GM04503 (cell line): Measurements from ENCODE around the gene DLG4.
"Not testable (repeated sequence)": the region's sequence is repeated elsewhere in the genome, so short reads cannot be mapped to it uniquely, and the experiment has no call there.

Source experiments
- DNase-seq: peaks from one replicate; pipeline ENCODE4 v3.0.0-alpha.2; 2012; ENCODE audit warnings: low read depth

Gene DLG4

GRCh38 chr17:7183433-7184090 is 36.1 kb downstream of the DLG4 start:
- DNase-seq = no peak

- not testable (repeated sequence) for DNase-seq
These were observed 37.5 kb downstream of the DLG4 start for GRCh38 chr17:7182101-7182500.

DNA sequence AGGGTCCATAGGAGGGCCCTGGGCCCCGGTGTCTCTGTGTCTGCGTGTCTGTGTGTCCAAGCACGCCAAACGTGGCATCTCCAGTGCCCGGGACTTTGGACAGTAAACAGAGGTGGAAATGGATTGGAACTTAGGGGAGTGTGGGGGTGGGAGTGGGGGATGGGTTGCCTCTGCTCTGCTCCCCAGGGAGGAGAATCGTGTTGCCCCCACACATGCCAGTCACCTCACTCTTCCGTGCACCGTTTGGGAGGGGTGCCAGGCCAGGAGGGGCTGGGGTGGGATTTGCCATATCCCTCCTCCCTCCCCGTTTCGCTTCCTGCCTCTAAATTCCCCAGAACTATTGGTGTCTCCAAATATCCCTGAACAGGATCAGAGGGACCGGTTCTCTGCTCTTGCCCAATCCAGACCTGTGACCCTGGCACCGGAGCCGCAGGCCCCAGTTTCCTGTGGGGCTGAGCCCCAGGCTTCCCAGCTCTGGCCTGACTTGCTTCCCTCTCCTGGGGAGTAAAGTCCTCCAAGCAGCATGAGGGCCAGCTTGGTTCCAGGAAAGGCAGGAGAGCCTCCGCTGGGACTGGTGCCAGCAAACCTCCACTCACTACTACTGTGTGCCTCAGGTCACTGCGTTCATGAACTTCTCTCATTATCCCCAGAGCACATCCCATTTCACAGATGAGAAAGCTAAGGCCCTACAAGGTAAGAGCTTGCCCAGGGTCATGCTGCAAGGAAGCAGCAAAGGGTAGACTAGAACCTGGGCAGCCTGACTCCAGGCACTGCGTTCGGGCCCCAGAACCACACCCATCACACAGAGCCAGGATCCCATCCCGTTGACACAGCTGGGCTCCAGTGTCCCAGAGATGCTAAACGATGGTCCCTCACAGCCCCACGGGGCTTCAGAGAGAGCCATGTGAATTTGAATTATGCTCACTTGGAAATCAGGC is 40.0 kb downstream of the DLG4 start, which contains the start of gene ASGR1:
Gene ASGR1, minus strand, starts transcription at position 54 of the 938 bp plus-strand sequence. CDS start 807 bp downstream, outside the sequence.
- DNase-seq = no peak

DNA sequence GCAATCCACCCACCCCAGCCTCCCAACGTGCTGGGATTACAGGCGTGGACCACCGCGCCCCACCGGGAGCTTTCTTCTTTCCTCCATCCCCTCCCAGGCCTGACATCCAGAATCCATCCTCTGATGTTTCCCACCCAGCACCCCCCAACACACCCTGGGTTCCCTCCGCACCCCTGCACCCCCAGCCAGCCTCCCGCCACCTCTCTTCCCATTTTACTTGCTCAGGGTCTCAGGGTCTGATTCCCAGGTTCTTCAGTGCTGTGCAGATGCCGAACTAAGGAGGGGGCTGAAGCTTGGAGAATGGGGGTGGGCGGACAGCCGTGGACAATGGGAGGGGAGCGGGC is 40.7 kb downstream of the DLG4 start:
- DNase-seq = no peak

DNA sequence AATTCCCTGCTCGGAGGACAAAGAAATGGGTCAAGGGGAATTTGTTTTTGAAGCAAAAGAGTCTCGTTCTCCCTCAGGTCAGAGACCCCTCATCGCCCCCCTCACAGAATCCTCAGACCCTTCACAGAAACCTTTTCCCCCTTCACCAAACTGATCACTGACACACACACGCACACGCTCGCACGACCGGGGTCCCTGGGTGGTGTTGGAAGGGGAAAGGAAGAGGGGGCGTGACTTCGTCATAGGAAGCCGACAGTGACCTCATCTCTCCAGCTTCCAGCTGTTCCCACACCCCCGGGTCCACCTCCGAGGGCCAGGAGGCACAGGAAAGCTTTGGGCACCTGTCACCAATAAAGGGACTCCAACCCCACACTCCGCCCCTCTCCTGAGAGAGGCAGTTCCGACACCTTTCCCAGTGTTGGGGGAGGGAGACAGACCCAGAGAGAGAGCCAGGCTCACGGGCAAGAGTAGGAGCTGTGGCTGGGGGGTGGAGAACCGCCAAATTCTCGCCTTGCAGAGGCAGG is 41.6 kb downstream of the DLG4 start:
- no peak for DNase-seq

DNA sequence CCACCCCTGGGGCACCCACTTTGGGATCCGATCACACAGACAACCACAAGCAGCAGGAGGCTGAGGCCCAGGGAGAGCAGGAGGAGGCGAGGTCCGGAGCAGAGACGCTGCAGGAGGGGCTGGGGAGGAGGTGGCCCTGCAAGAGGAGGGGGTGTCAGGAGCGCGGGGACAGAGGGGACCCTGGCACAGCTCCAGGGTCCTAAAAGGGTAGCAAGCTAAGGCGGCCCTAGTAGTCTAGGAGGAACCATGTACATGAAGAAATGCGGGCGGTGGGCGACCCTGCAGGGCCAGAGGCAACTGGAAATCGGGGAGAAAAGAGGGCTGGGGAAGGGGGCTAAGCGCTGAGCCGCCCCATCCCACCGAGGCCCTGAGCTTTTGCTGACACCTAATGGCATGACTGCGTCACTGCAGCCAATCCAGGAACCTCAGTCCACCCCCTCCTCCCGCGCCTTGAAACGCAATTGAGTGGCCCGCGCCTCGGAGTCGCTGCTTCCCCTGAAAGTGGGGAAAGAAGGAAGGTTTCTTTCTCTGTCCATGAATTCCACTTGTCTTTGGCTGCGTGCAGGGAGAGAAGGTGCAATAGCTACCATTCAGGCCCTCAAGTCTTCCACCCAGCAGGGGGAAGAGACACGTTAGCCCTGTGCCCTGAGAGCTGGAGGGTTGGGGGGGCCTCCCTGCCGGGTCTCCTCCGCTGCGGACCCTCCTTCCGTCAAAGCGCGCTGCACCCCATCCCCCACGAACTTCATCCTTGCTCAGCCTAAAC is 42.3 kb downstream of the DLG4 start:
- no peak for DNase-seq

DNA sequence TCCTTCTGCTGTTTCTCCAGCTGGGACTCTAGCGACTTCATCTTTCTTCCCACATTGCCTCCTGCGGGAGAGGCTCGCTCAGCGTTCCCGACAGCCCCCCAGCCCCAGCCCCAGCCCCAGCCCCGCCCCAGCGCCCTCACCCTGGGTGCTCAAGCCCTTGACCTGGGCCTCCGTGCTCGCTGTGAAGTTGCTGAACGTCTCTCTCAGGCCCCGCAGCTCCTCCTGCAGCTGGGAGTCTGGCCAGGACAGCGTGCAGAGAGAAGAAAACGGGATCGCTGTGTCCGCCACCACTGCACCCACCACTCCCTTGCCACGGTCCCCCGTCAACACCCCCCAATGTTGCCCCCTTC is 42.8 kb downstream of the DLG4 start:
- DNase-seq = no peak

- DNase-seq = no peak
These were observed 43.4 kb downstream of the DLG4 start for GRCh38 chr17:7176107-7176840.

DNA sequence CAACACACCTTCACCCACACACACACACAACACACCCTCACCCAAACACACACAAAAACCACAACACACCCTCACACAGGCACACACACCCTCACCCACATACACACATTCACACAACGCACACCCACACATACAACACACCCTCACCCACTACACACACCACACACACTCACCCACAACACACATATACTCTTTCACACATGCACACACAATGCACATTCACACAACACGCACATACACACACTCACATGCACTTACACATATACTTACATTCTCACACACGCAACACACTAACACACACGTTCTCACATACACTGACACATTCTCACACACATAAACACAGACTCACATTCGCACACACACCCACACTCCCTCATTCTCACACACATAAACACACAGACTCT is 44.3 kb downstream of the DLG4 start:
- no peak for DNase-seq

- DNase-seq = no peak
These were observed 44.9 kb downstream of the DLG4 start for GRCh38 chr17:7174603-7175326.

- no peak for DNase-seq
These were observed 45.7 kb downstream of the DLG4 start for GRCh38 chr17:7173687-7174602.

GRCh38 chr17:7172522-7173191 is 47.0 kb downstream of the DLG4 start:
- DNase-seq = not testable (repeated sequence)

- DNase-seq = not testable (repeated sequence)
These were observed 50.1 kb downstream of the DLG4 start for GRCh38 chr17:7169565-7169908.

DNA sequence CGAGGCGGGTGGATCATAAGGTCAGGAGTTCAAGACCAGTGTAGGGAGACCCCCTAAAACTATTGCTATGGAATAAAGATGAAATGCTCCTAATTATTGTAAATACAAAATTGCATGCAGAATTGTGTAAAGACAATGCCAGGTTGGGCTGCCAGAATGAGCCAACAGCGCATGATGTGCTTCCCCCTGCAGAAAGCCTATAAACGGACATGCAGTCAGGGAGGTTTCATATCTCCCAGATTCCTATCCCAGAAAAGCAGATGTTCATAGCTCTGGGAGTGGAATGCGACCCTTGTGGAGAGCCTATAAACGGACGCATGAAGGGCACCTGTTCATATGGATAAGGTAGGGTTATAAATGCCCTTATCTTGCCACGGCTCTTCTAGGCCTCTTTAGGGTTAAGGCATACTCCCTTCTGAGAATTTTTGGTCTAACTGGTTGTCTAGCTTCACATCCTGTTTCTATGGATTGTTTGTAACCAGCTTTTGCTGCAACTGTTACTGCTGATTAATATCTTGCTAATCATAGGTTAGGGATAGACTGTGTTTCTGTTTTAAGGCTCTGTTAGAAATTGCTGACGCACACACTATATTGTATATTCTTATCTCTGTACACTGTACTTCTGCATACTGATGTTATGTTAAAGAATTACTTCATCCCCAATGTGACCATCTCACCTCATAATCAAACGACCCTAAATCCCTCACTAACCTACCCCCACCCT is 50.6 kb downstream of the DLG4 start:
- not testable (repeated sequence) for DNase-seq

DNA sequence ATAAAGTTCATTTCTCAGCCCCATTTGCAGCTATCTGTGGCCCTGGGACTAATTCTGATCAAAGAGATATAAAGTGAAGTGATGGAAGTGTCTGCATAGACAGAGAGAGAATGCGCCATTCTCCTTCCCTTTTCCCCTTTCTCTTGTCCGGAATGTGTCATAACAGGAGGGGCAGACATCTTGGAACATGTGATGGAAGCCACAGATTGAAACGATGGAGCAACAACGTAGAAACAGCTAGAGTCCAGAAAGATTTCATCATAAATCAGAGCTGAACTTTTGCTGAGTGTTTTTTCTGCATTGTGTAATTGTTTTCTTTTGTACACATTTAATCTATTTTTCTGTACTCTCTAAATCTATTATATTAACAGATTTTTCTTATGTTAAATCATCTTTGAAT is 51.8 kb downstream of the DLG4 start:
- DNase-seq = no peak

GRCh38 chr17:7166873-7167272 is 52.8 kb downstream of the DLG4 start:
- DNase-seq = no peak

DNA sequence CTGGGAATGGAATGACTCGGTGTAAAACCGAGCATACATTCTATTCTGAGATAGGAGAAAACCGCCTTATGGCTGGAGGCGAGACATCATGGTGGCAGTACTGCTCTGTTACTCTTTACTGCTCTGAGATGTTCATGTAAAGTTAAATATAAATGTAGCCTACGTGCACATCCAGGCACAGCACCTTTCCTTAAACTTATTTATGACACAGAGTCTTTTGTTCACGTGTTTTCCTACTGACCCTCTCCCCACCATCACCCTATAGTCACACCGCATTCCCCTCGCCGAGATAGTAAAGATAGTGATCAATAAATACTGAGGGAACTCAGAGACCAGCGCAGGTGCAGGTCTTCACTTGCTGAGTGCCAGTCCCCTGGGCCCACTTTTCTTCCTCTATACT is 60.1 kb downstream of the DLG4 start:
- not testable (repeated sequence) for DNase-seq

DNA sequence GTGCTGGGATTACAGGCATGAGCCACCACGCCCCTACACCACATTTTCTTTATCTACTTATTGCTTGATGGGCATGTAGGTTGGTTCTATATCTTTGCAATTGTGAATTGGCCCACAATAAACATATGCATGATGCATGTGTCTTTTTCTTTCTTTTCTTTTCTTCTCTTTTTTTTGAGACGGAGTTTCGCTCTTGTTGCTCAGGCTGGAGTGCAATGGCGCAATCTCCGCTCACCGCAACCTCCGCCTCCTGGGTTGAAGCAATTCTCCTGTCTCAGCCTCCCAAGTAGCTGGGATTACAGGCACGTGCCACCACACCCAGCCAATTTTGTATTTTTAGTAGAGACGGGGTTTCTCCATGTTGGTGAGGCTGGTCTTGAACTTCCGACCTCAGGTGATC is 61.2 kb downstream of the DLG4 start:
- DNase-seq = not testable (repeated sequence)
